ENCODE results near the gene PPP1R11.
A peak's percentile ranks its signal among the peaks of the same experiment; 100 is the strongest.

Gene PPP1R11

DNA sequence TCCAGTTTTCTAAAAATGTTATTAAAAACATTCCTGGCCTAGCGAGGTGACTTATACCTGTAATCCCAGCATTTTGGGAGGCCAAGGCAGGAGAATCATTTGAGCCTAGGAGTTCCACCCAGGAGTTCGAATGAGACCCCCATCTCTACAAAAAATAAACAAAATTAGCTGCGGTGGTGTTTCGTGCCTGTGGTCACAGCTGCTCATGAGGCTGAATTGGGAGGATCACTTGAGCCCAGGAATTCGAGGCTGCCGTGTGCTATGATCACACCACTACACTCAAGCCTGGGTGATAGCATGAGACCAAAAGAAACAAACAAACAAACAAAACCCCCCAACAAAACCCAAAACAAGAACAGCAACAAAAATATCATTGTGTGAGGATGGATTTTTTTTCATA lies 25.8 kb upstream of the PPP1R11 start:
- no peak overlapping the region for H3K27ac ChIP-seq (ENCODE audit: low read length)
- H3K27me3 ChIP-seq (ENCODE audit: low read depth, low read length): no peaks in the 10 kb centered on the region
- no peaks in the 10 kb centered on the region for H3K4me1 ChIP-seq (ENCODE audit: control insufficient read depth in 1 of 2, insufficient read depth in 2 of 2, low read length in 2 of 2)
- H3K4me3 ChIP-seq (ENCODE audit: low read depth in 1 of 2, low read length in 2 of 2): no peak overlapping the region
- H3K9me3 ChIP-seq (ENCODE audit: control insufficient read depth in 1 of 2, low read length in 2 of 2): no peaks in the 10 kb centered on the region
- H3K36me3 ChIP-seq (ENCODE audit: control insufficient read depth in 1 of 2, insufficient read depth in 2 of 2, low read length in 2 of 2): no peaks in the 10 kb centered on the region

DNA sequence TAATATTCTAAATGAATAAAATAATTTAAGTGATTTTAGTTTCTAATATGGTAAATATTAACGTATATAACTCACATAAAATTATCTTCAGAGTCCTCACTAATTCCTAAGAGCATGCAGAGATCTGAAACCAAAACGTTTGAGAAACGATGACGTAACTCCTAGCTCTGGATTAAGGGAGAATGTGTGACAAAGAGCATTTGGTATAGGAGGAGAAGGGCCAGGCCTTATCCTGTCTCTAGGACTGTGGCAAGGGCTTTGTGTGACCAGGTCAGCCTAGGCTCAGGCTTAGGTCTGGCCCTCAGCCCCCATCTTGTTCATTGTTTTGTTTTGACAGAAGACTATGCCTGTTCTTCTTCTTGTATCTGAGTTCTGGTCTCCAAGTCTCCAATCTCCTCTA lies 25.2 kb upstream of the PPP1R11 start:
- Histone ChIP-seq H3K27ac (ENCODE audit: low read length) (no peak overlapping the region), H3K36me3 (ENCODE audit: control insufficient read depth in 1 of 2, insufficient read depth in 2 of 2, low read length in 2 of 2) (no peaks in the 10 kb centered on the region), H3K4me3 (ENCODE audit: low read depth in 1 of 2, low read length in 2 of 2) (no peak overlapping the region), H3K9me3 (ENCODE audit: control insufficient read depth in 1 of 2, low read length in 2 of 2) (no peaks in the 10 kb centered on the region), H3K27me3 (ENCODE audit: low read depth, low read length) (no peaks in the 10 kb centered on the region), H3K4me1 (ENCODE audit: control insufficient read depth in 1 of 2, insufficient read depth in 2 of 2, low read length in 2 of 2) (no peaks in the 10 kb centered on the region)

DNA sequence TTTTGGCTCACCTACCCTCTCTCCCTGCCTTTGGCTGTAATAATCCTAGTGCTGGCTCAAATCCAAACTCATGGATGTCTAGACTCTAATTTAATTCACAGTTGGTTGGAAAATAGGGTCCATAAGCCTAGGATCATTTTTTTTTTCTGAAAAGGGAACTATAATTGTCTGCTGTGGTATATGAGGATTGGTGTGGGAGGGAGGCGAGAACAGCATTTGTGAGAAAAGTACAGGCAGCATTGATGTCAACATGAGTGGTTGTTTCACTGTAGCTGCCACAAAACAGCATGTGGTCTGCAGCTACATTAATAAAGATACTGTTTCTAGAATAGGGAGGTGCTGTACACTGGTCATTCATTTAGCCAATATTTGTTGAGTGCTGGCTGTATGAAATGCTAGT lies 24.5 kb upstream of the PPP1R11 start:
- Histone ChIP-seq H3K4me1 (ENCODE audit: control insufficient read depth in 1 of 2, insufficient read depth in 2 of 2, low read length in 2 of 2) (no peaks in the 10 kb centered on the region), H3K36me3 (ENCODE audit: control insufficient read depth in 1 of 2, insufficient read depth in 2 of 2, low read length in 2 of 2) (no peaks in the 10 kb centered on the region), H3K27me3 (ENCODE audit: low read depth, low read length) (no peaks in the 10 kb centered on the region), H3K9me3 (ENCODE audit: control insufficient read depth in 1 of 2, low read length in 2 of 2) (no peaks in the 10 kb centered on the region), H3K4me3 (ENCODE audit: low read depth in 1 of 2, low read length in 2 of 2) (no peak overlapping the region), H3K27ac (ENCODE audit: low read length) (no peak overlapping the region)

DNA sequence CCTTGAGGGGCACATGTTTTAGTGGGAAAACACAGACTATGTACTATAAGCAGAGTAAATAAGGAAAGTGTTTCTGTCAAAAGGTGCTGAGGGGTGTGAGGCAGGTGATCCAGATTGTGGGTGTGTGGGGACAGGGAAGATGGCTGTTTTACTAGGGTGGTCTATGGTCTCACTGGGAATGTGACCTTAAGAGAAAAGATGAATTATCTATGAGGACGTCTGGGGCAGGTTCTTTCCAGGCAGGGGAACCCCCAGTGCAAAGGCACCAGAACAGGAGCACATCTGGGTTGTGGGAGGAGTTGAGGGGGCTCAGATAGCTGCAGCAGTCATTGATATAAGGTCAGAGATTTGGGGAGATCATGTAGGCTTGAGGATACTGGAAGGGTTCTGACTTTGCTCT lies 24.1 kb upstream of the PPP1R11 start:
- Histone ChIP-seq H3K4me1 (ENCODE audit: control insufficient read depth in 1 of 2, insufficient read depth in 2 of 2, low read length in 2 of 2) (no peaks in the 10 kb centered on the region), H3K9me3 (ENCODE audit: control insufficient read depth in 1 of 2, low read length in 2 of 2) (no peaks in the 10 kb centered on the region), H3K27me3 (ENCODE audit: low read depth, low read length) (no peaks in the 10 kb centered on the region), H3K4me3 (ENCODE audit: low read depth in 1 of 2, low read length in 2 of 2) (no peak overlapping the region), H3K27ac (ENCODE audit: low read length) (no peak overlapping the region), H3K36me3 (ENCODE audit: control insufficient read depth in 1 of 2, insufficient read depth in 2 of 2, low read length in 2 of 2) (no peaks in the 10 kb centered on the region)

GRCh38 chr6:30043744-30044143 lies 23.3 kb upstream of the PPP1R11 start:
- no peaks in the 10 kb centered on the region for H3K27me3 ChIP-seq (ENCODE audit: low read depth, low read length)
- no peak overlapping the region for H3K27ac ChIP-seq (ENCODE audit: low read length)
- no peaks in the 10 kb centered on the region for H3K36me3 ChIP-seq (ENCODE audit: control insufficient read depth in 1 of 2, insufficient read depth in 2 of 2, low read length in 2 of 2)
- H3K4me1 ChIP-seq (ENCODE audit: control insufficient read depth in 1 of 2, insufficient read depth in 2 of 2, low read length in 2 of 2): no peaks in the 10 kb centered on the region
- no peak overlapping the region for H3K4me3 ChIP-seq (ENCODE audit: low read depth in 1 of 2, low read length in 2 of 2)
- no peaks in the 10 kb centered on the region for H3K9me3 ChIP-seq (ENCODE audit: control insufficient read depth in 1 of 2, low read length in 2 of 2)

DNA sequence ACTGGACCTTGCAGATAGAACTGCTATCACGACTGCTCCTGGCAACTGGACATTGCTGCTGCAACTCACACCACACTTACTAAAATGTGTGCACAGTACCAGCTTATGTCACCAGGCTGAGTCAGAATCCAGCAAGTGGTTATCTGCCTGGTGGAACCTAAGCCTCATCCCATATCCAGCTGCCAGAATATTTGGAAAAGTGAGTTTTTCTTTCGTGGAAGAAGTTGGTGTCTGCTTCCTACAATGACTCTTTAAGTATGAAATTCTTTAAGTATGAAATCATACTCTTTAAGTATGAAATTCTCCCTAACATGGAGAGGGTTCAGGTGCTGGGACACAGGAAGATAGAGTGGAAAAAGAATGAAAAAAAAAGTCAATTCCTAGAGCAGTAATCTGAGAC lies 22.4 kb upstream of the PPP1R11 start:
- H3K4me3 ChIP-seq (ENCODE audit: low read depth in 1 of 2, low read length in 2 of 2): no peak overlapping the region
- H3K27me3 ChIP-seq (ENCODE audit: low read depth, low read length): no peaks in the 10 kb centered on the region
- H3K36me3 ChIP-seq (ENCODE audit: control insufficient read depth in 1 of 2, insufficient read depth in 2 of 2, low read length in 2 of 2): no peaks in the 10 kb centered on the region
- no peaks in the 10 kb centered on the region for H3K4me1 ChIP-seq (ENCODE audit: control insufficient read depth in 1 of 2, insufficient read depth in 2 of 2, low read length in 2 of 2)
- H3K27ac ChIP-seq (ENCODE audit: low read length): no peak overlapping the region
- no peaks in the 10 kb centered on the region for H3K9me3 ChIP-seq (ENCODE audit: control insufficient read depth in 1 of 2, low read length in 2 of 2)

GRCh38 chr6:30047220-30047619 lies 19.8 kb upstream of the PPP1R11 start:
- Histone ChIP-seq H3K4me1 (ENCODE audit: control insufficient read depth in 1 of 2, insufficient read depth in 2 of 2, low read length in 2 of 2) (no peaks in the 10 kb centered on the region), H3K27me3 (ENCODE audit: low read depth, low read length) (no peaks in the 10 kb centered on the region), H3K27ac (ENCODE audit: low read length) (no peak overlapping the region), H3K9me3 (ENCODE audit: control insufficient read depth in 1 of 2, low read length in 2 of 2) (no peaks in the 10 kb centered on the region), H3K36me3 (ENCODE audit: control insufficient read depth in 1 of 2, insufficient read depth in 2 of 2, low read length in 2 of 2) (peaks cover 0 to 4% of the 10 kb centered on the region in 2 donors), H3K4me3 (ENCODE audit: low read depth in 1 of 2, low read length in 2 of 2) (no peak overlapping the region)

GRCh38 chr6:30053682-30054081 lies 13.3 kb upstream of the PPP1R11 start:
- Histone ChIP-seq H3K27ac (ENCODE audit: low read length) (no peak overlapping the region), H3K9me3 (ENCODE audit: control insufficient read depth in 1 of 2, low read length in 2 of 2) (no peaks in the 10 kb centered on the region), H3K4me3 (ENCODE audit: low read depth in 1 of 2, low read length in 2 of 2) (no peak overlapping the region), H3K27me3 (ENCODE audit: low read depth, low read length) (no peaks in the 10 kb centered on the region), H3K36me3 (ENCODE audit: control insufficient read depth in 1 of 2, insufficient read depth in 2 of 2, low read length in 2 of 2) (peaks cover 16 to 23% of the 10 kb centered on the region in 2 donors), H3K4me1 (ENCODE audit: control insufficient read depth in 1 of 2, insufficient read depth in 2 of 2, low read length in 2 of 2) (no peaks in the 10 kb centered on the region)

GRCh38 chr6:30055513-30055912 lies 11.5 kb upstream of the PPP1R11 start:
- Histone ChIP-seq H3K4me3 (ENCODE audit: low read depth in 1 of 2, low read length in 2 of 2) (no peak overlapping the region), H3K36me3 (ENCODE audit: control insufficient read depth in 1 of 2, insufficient read depth in 2 of 2, low read length in 2 of 2) (peaks cover 16 to 23% of the 10 kb centered on the region in 2 donors), H3K9me3 (ENCODE audit: control insufficient read depth in 1 of 2, low read length in 2 of 2) (no peaks in the 10 kb centered on the region), H3K27me3 (ENCODE audit: low read depth, low read length) (no peaks in the 10 kb centered on the region), H3K4me1 (ENCODE audit: control insufficient read depth in 1 of 2, insufficient read depth in 2 of 2, low read length in 2 of 2) (peaks cover 8 to 9% of the 10 kb centered on the region in 2 donors), H3K27ac (ENCODE audit: low read length) (no peak overlapping the region)

- no peaks in the 10 kb centered on the region for H3K9me3 ChIP-seq (ENCODE audit: control insufficient read depth in 1 of 2, low read length in 2 of 2)
- no peaks in the 10 kb centered on the region for H3K27me3 ChIP-seq (ENCODE audit: low read depth, low read length)
- H3K36me3 ChIP-seq (ENCODE audit: control insufficient read depth in 1 of 2, insufficient read depth in 2 of 2, low read length in 2 of 2): peaks cover 17 to 24% of the 10 kb centered on the region in 2 donors
- peak overlapping the region; percentile 97 for H3K27ac ChIP-seq (ENCODE audit: low read length)
- peaks cover 11 to 17% of the 10 kb centered on the region in 2 donors for H3K4me1 ChIP-seq (ENCODE audit: control insufficient read depth in 1 of 2, insufficient read depth in 2 of 2, low read length in 2 of 2)
- H3K4me3 ChIP-seq (ENCODE audit: low read depth in 1 of 2, low read length in 2 of 2): peak overlapping the region; percentile 98 to 99
These were observed 6.3 kb upstream of the PPP1R11 start for GRCh38 chr6:30060606-30061091.

DNA sequence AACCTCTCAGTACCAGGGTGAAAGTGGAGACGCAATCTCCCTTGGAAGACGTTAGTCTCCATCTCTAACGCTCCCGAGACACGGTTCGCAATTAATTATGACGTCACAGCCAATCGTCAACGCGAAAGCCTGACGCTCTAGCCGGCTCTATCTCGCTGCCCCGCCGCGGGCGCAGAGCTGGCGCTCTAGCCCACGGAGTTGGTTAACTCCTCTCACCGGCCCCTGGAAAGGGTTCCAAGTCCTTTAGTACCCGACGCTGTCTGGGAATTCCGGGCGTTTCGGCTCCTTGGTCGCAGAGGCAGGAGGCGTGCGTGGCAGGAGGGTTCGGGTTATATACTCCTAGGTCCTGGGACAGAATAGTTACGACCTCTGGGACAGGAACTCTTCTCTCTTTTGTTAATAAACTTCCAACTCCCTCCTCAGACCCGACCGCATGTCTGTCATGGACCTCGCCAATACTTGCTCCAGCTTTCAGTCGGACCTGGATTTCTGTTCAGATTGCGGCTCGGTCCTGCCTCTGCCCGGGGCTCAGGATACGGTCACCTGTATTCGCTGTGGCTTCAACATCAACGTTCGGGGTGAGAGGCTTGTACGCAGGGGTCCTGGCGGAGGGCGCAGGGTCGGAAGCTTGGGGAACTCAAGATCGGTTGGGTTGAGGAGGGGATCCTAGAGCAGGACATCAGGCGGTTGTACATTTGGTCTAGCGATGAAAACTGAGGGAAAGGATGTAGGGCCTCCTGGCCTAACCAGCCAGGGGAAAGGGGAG lies 5.7 kb upstream of the PPP1R11 start, which contains the start of gene POLR1H:
TSS of gene POLR1H (plus strand) at position 174 of the 766 bp plus-strand sequence. CDS start at position 434, 260 bp downstream.
- Histone ChIP-seq H3K27ac (ENCODE audit: low read length) (peak within 1 kb of the TSS; percentile 97), H3K36me3 (ENCODE audit: control insufficient read depth in 1 of 2, insufficient read depth in 2 of 2, low read length in 2 of 2) (peaks cover 16 to 17% of the 10 kb centered on the region in 2 donors)

More for the DNA sequence above, 5.7 kb upstream of the PPP1R11 start, which contains the start of gene POLR1H:
- Histone ChIP-seq H3K9me3 (ENCODE audit: control insufficient read depth in 1 of 2, low read length in 2 of 2) (no peaks in the 10 kb centered on the region), H3K27me3 (ENCODE audit: low read depth, low read length) (no peaks in the 10 kb centered on the region), H3K4me3 (ENCODE audit: low read depth in 1 of 2, low read length in 2 of 2) (peak within 1 kb of the TSS; percentile 98 to 99), H3K4me1 (ENCODE audit: control insufficient read depth in 1 of 2, insufficient read depth in 2 of 2, low read length in 2 of 2) (peaks cover 17 to 23% of the 10 kb centered on the region in 2 donors)

Measured in muscle layer of duodenum (tissue), 2 donors.